HG03439 (cell line): Measurements from ENCODE around the gene SEC22B.
A peak's percentile ranks its signal among the peaks of the same experiment; 100 is the strongest.
"Not testable (repeated sequence)": the region's sequence is repeated elsewhere in the genome, so short reads cannot be mapped to it uniquely, and the experiment has no call there.

Experiments used
- ATAC-seq: cut with Tn5 transposase; IDR thresholded peaks from one replicate; pipeline ENCODE4 v1.9.1; 2021; ENCODE audit warnings: mild to moderate bottlenecking, moderate library complexity; ENCODE audit not compliant: unreplicated experiment

Gene SEC22B

GRCh38 chr1:120176092-120176855, at the start of gene SEC22B:
Gene SEC22B (minus strand): TSS chr1:120176520. CDS start chr1:120176381, 139 bp downstream.
- ATAC-seq = peak; percentile 98

- not testable (repeated sequence) for ATAC-seq
Measured at GRCh38 chr1:120217933-120218332, 41.6 kb upstream of the SEC22B start.

- ATAC-seq = not testable (repeated sequence)
Measured at GRCh38 chr1:120217175-120217929, 41.0 kb upstream of the SEC22B start.

- ATAC-seq = not testable (repeated sequence)
Measured at GRCh38 chr1:120213606-120214005, 37.3 kb upstream of the SEC22B start.

GRCh38 chr1:120210754-120211153, 34.4 kb upstream of the SEC22B start:
- not testable (repeated sequence) for ATAC-seq

- not testable (repeated sequence) for ATAC-seq
Measured at GRCh38 chr1:120196863-120197775, 20.8 kb upstream of the SEC22B start.

GRCh38 chr1:120188626-120189025, 12.3 kb upstream of the SEC22B start:
- not testable (repeated sequence) for ATAC-seq

GRCh38 chr1:120182176-120182707, 5.9 kb upstream of the SEC22B start:
- ATAC-seq = not testable (repeated sequence)

GRCh38 chr1:120179811-120180690, 3.7 kb upstream of the SEC22B start:
- ATAC-seq = not testable (repeated sequence)

- no peak for ATAC-seq
Measured at GRCh38 chr1:120178799-120179756, 2.8 kb upstream of the SEC22B start.

GRCh38 chr1:120178058-120178457, 1.7 kb upstream of the SEC22B start:
- not testable (repeated sequence) for ATAC-seq

GRCh38 chr1:120175688-120176087, 632 bp downstream of the SEC22B start:
- not testable (repeated sequence) for ATAC-seq

GRCh38 chr1:120164761-120165160, 11.6 kb downstream of the SEC22B start:
- not testable (repeated sequence) for ATAC-seq

GRCh38 chr1:120162015-120162414, 14.3 kb downstream of the SEC22B start:
- not testable (repeated sequence) for ATAC-seq

- not testable (repeated sequence) for ATAC-seq
Measured at GRCh38 chr1:120158495-120158894, 17.8 kb downstream of the SEC22B start.

GRCh38 chr1:120158086-120158485, 18.2 kb downstream of the SEC22B start:
- ATAC-seq = not testable (repeated sequence)

- ATAC-seq = not testable (repeated sequence)
Measured at GRCh38 chr1:120150138-120150822, 26.0 kb downstream of the SEC22B start.
